Endothelial cell of umbilical vein (primary cell): Measurements from ENCODE around the gene TXK. TPM values are rescaled to one million over a fixed set of nuclear protein-coding genes. Genes with fewer than 3 reads are reported as not detected.

Source experiments
- BruUV-seq: library from RNA; stranded (reverse); fragments of 400-500 nt; replicated peaks from 2 replicates; lab custom pipeline; 2021; lab: Mats Ljungman, UMichigan
- CTCF ChIA-PET: fragments of 300-600, 350-600 bp; sonication (Branson Sonifier 250); formaldehyde crosslinking; loops from one replicate; lab custom pipeline; 2021; ENCODE audit warnings: antibody characterized with exemption, inconsistent platforms; lab: Charles Lee
- POLR2A ChIA-PET: fragments of 300-600, 350-600 bp; sonication (Branson Sonifier 250); formaldehyde crosslinking; loops from one replicate; lab custom pipeline; 2021; ENCODE audit warnings: antibody characterized with exemption, inconsistent platforms; lab: Charles Lee
- DNase-seq: peaks from one replicate; pipeline ENCODE4 v3.0.0-alpha.2; 2011; ENCODE audit warnings: low read depth, low spot score
- FAIRE-seq: peaks from 2 replicates; lab custom pipeline; 2011; peaks lifted over from hg19 to GRCh38; lab: Jason Lieb, UNC
- H2AFZ ChIP-seq: 2 replicates; pipeline ENCODE4 v1.6.0; 2012; ENCODE audit warnings: low read depth, low read length, control low read depth, inconsistent platforms
- H3K27ac ChIP-seq: 2 replicates; pipeline ENCODE4 v1.5.1; 2011; ENCODE audit warnings: low read depth, mild to moderate bottlenecking, control low read depth, low read length, moderate library complexity; ENCODE audit not compliant: insufficient read depth
- H3K27me3 ChIP-seq, 2 experiments: 2 replicates each; pipeline versions ENCODE4 v1.6.0 to v1.6.1; 2011; ENCODE audit warnings: low read length in 2 of 2, mixed read lengths in 1 of 2; ENCODE audit not compliant: control insufficient read depth in 2 of 2, insufficient read depth in 2 of 2
- H3K36me3 ChIP-seq, 2 experiments: 2 replicates in 1 of 2; 3 replicates in 1 of 2; pipeline ENCODE4 v1.5.1; 2011; ENCODE audit warnings: low read length in 2 of 2, mild to moderate bottlenecking in 1 of 2, moderate library complexity in 1 of 2; ENCODE audit not compliant: control insufficient read depth in 2 of 2, insufficient read depth in 2 of 2; ENCODE audit errors: extremely low read depth in 1 of 2
- H3K4me1 ChIP-seq: 3 replicates; pipeline ENCODE4 v1.5.1; 2011; ENCODE audit warnings: mild to moderate bottlenecking, low read length; ENCODE audit not compliant: control insufficient read depth, insufficient read depth; ENCODE audit errors: extremely low read depth
- H3K4me2 ChIP-seq: 2 replicates; pipeline ENCODE4 v1.6.1; 2011; ENCODE audit warnings: low read length, control low read depth, mixed read lengths; ENCODE audit not compliant: insufficient read depth
- H3K4me3 ChIP-seq, 3 experiments: fragments of 200-600 bp in 1 of 3; sonication (generic), shearing (Covaris generic) in 1 of 3; replicated peaks in 1 of 3; 2 replicates each; pipeline ENCODE4 v1.5.1; 2011 to 2016; ENCODE audit warnings: control low read depth in 3 of 3, low read length in 3 of 3, mild to moderate bottlenecking in 2 of 3, inconsistent platforms in 1 of 3, low read depth in 1 of 3, moderate library complexity in 1 of 3; ENCODE audit not compliant: insufficient read depth in 1 of 3
- H3K79me2 ChIP-seq: 2 replicates; pipeline ENCODE4 v1.6.0; 2012; ENCODE audit warnings: low read length, inconsistent platforms; ENCODE audit not compliant: control insufficient read depth, insufficient read depth
- H3K9ac ChIP-seq: replicated peaks from 2 replicates; pipeline ENCODE3; 2011; ENCODE audit warnings: low read length, control low read depth; ENCODE audit not compliant: insufficient read depth; ENCODE audit errors: extremely low read depth
- H3K9me1 ChIP-seq: replicated peaks from 3 replicates; pipeline ENCODE4 v1.6.0; 2011; ENCODE audit warnings: mild to moderate bottlenecking, low read length; ENCODE audit not compliant: control insufficient read depth, insufficient read depth; ENCODE audit errors: extremely low read depth
- H3K9me3 ChIP-seq: replicated peaks from 2 replicates; pipeline ENCODE4 v1.5.1; 2012; ENCODE audit warnings: low read length, inconsistent platforms; ENCODE audit not compliant: control insufficient read depth, insufficient read depth
- H4K20me1 ChIP-seq: replicated peaks from 2 replicates; pipeline ENCODE3; 2011; ENCODE audit warnings: mild to moderate bottlenecking, low read length; ENCODE audit not compliant: control insufficient read depth, insufficient read depth; ENCODE audit errors: extremely low read depth
- GATA2 ChIP-seq: IDR thresholded peaks from 2 replicates; pipeline ENCODE4 v1.7.0; 2011; ENCODE audit warnings: low read depth, mild to moderate bottlenecking, moderate library complexity, mixed read lengths, low read length; ENCODE audit not compliant: insufficient read length, insufficient read depth
- JUN ChIP-seq: IDR thresholded peaks from 2 replicates; pipeline ENCODE4 v1.6.1; 2011; ENCODE audit warnings: borderline replicate concordance, low read depth; ENCODE audit not compliant: insufficient read length, insufficient read depth
- POLR2A ChIP-seq: IDR thresholded peaks from 2 replicates; pipeline ENCODE4 v1.6.1; 2012; ENCODE audit warnings: low read depth, mild to moderate bottlenecking, control low read depth, low read length
- POLR2AphosphoS5 ChIP-seq: IDR thresholded peaks from 2 replicates; pipeline ENCODE4 v1.6.1; 2012; ENCODE audit warnings: low read depth, mild to moderate bottlenecking, control low read depth, low read length, moderate library complexity; ENCODE audit not compliant: insufficient read depth
- dilution Hi-C: fragments of 300-500 bp; cut with MboI; formaldehyde crosslinking; loops from one replicate; pipeline ENCODE4 v1.15.0; 2019; ENCODE audit warnings: low sequenced_read_pairs; ENCODE audit not compliant: extremely low pct_ligation_motif_present
- intact Hi-C: fragments of 100-400 bp; cut with micrococcal nuclease; formaldehyde crosslinking; loops from one replicate; pipeline ENCODE4 v1.10.0; 2022
- polyA plus RNA-seq, 4 experiments: library from polyadenylated mRNA; depleted of rRNA in 3 of 4; stranded (reverse) in 3 of 4; unstranded in 1 of 4; fragments of >200 nt; gene quantifications; 2 replicates each; pipeline versions ENCODE4 v1.2.1 to v1.2.3, GENCODE V29; 2011 to 2012; ENCODE audit warnings: missing spikeins in 1 of 4
- total RNA-seq: library from RNA; stranded (reverse); gene quantifications from 2 replicates; pipeline ENCODE4 v1.2.3, GENCODE V29; 2021
- TF ChIP-seq, protein P1 (sequence below), 2 donors: IDR thresholded peaks; 1 replicate in 1 of 2; 2 replicates in 1 of 2; pipeline ENCODE4 v1.5.1; 2011; ENCODE audit warnings: low read length in 2 of 2, mild to moderate bottlenecking in 2 of 2, moderate library complexity in 2 of 2, control low read depth in 1 of 2, inconsistent platforms in 1 of 2, low read depth in 1 of 2; ENCODE audit not compliant: insufficient read depth in 1 of 2; ENCODE audit errors: extremely low read depth in 1 of 2

Gene TXK
- total and polyA plus RNA-seq, 2 donors (not counting 3 experiments of a cell fraction or from before 2014, with no cell fraction given), result 0.26 to 0.97 TPM

DNA sequence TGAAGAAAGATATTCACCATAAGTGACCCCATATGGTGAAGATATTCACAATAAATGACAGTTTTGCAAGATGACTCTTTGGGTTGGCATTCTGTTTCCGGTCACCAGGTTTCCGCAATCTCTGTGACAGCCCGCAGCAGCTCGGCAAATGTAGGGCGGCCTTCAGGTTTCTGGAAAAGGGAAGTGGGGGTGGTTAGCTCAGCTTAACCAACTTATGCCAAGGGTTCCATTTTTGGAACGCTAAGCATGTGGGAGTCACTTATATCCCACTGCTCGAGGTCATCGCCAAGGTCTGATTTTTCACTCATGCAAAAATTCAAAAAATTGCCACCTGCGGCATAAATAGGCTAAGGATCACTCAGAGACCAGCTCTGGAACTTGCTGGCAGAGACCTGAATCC, 66.5 kb downstream of the TXK start:
- ChIA-PET CTCF (no interaction called here), POLR2A (no interaction called here)
- BruUV-seq, result no TSS peak
- Histone ChIP-seq H3K9me1 (no peaks in the 10 kb centered on the region), H3K79me2 (no peaks in the 10 kb centered on the region), H3K4me3 (no peak overlapping the region), H3K9ac (no peak overlapping the region), H3K27me3 (no peaks in the 10 kb centered on the region), H3K36me3 (no peaks in the 10 kb centered on the region), H2AFZ (no peak overlapping the region), H3K27ac (no peak overlapping the region), H4K20me1 (no peaks in the 10 kb centered on the region), H3K4me1 (no peaks in the 10 kb centered on the region), H3K4me2 (no peak overlapping the region), H3K9me3 (no peaks in the 10 kb centered on the region)
- dilution Hi-C loops (no loop called here), intact Hi-C loops (no loop called here)
- no peak for TF ChIP-seq GATA2
- FAIRE-seq, result no peak
- no peak for DNase-seq

GRCh38 chr4:48065587-48066052, 68.4 kb downstream of the TXK start:
- POLR2A ChIA-PET, result no interaction called here
- CTCF ChIA-PET, result interaction anchor here (1.2 to 1.5 kb wide), 2 partner anchors 16 to 32 kb away, joined by 3 read pairs; no protein-coding TSS in a partner anchor

More at GRCh38 chr4:48065587-48066052, 68.4 kb downstream of the TXK start:
- Histone ChIP-seq H3K79me2 (no peaks in the 10 kb centered on the region), H3K9ac (no peak overlapping the region), H3K4me1 (no peaks in the 10 kb centered on the region), H3K4me2 (no peak overlapping the region), H3K4me3 (no peak overlapping the region), H2AFZ (no peak overlapping the region), H3K36me3 (no peaks in the 10 kb centered on the region), H4K20me1 (no peaks in the 10 kb centered on the region), H3K9me3 (no peaks in the 10 kb centered on the region), H3K27me3 (no peaks in the 10 kb centered on the region), H3K9me1 (no peaks in the 10 kb centered on the region), H3K27ac (no peak overlapping the region)
- DNase-seq (no peak), FAIRE-seq (no peak)
- dilution Hi-C loops, result no loop called here
- intact Hi-C loops, result no loop called here
- no TSS peak for BruUV-seq
- TF ChIP-seq JUN (no peak), POLR2A (no peak), POLR2AphosphoS5 (no peak)
- TF ChIP-seq, protein P1, sequence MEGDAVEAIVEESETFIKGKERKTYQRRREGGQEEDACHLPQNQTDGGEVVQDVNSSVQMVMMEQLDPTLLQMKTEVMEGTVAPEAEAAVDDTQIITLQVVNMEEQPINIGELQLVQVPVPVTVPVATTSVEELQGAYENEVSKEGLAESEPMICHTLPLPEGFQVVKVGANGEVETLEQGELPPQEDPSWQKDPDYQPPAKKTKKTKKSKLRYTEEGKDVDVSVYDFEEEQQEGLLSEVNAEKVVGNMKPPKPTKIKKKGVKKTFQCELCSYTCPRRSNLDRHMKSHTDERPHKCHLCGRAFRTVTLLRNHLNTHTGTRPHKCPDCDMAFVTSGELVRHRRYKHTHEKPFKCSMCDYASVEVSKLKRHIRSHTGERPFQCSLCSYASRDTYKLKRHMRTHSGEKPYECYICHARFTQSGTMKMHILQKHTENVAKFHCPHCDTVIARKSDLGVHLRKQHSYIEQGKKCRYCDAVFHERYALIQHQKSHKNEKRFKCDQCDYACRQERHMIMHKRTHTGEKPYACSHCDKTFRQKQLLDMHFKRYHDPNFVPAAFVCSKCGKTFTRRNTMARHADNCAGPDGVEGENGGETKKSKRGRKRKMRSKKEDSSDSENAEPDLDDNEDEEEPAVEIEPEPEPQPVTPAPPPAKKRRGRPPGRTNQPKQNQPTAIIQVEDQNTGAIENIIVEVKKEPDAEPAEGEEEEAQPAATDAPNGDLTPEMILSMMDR (IDR thresholded peaks at IDR 0.05; ENCODE audit: extremely low read depth in 1 of 2, insufficient read depth in 1 of 2, low read depth in 1 of 2, low read length in 2 of 2), result no peak
